Keratinocyte (primary cell): Measurements from ENCODE around the gene SPECC1.

Experiments
- EZH2 ChIP-seq: IDR thresholded peaks from one replicate; pipeline ENCODE4 v1.6.1; 2012; ENCODE audit warnings: inconsistent platforms, mild to moderate bottlenecking, low read length, moderate library complexity
- TF ChIP-seq, protein P1 (sequence below), 3 experiments: IDR thresholded peaks in 1 of 3; conservative IDR thresholded peaks in 1 of 3; optimal IDR thresholded peaks in 1 of 3; 2 replicates in 2 of 3; 3 replicates in 1 of 3; pipeline versions ENCODE3 to v1.5.1; 2011; ENCODE audit warnings: low read length in 3 of 3, mild to moderate bottlenecking in 3 of 3, moderate library complexity in 2 of 3, control low read depth in 1 of 3, inconsistent platforms in 1 of 3; ENCODE audit not compliant: insufficient read depth in 2 of 3; ENCODE audit errors: extremely low read depth in 1 of 3

DNA sequence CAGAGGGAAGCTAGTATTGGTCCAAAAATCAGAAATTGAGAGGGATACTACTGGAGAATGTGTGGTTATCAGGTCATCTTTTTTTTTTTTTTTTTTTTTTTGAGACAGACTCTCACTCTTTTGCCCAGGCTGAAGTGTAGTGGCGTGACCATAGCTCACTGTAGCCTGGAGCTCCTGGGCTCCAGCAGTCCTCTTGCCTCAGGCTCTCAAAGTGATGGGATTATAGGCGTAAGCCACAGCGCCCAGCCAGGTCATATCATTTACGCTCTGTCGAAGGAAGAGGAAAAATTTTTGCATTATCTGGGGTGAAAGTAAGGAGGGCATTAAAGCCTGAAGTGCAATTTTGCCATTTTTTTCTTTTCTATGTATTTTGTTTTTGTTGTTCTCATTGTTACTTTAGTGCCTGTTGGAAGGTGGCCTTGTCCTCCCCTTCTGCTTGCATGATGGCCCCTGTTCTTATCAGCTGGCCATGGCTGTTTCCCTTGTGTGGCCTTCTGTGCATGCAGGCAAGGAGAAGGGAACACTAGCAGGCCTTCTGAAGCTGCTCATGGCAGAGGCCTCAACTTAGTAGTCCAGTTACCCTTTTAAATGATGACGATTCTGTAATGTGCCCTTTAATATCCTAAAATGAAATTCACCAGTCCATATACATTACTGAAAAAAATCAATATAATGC, 118.3 kb downstream of the SPECC1 start:
- TF ChIP-seq, protein P1, sequence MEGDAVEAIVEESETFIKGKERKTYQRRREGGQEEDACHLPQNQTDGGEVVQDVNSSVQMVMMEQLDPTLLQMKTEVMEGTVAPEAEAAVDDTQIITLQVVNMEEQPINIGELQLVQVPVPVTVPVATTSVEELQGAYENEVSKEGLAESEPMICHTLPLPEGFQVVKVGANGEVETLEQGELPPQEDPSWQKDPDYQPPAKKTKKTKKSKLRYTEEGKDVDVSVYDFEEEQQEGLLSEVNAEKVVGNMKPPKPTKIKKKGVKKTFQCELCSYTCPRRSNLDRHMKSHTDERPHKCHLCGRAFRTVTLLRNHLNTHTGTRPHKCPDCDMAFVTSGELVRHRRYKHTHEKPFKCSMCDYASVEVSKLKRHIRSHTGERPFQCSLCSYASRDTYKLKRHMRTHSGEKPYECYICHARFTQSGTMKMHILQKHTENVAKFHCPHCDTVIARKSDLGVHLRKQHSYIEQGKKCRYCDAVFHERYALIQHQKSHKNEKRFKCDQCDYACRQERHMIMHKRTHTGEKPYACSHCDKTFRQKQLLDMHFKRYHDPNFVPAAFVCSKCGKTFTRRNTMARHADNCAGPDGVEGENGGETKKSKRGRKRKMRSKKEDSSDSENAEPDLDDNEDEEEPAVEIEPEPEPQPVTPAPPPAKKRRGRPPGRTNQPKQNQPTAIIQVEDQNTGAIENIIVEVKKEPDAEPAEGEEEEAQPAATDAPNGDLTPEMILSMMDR (optimal IDR thresholded peaks at IDR 0.05 in 1 of 3, IDR thresholded peaks at IDR 0.05 in 1 of 3, conservative IDR thresholded peaks at IDR 0.05 in 1 of 3; ENCODE audit: extremely low read depth in 1 of 3, insufficient read depth in 2 of 3, low read length in 3 of 3): no peak
- TF ChIP-seq EZH2: no peak
